K562 (cell line): Measurements from ENCODE around the gene FMO5. TPM values are rescaled to one million over a fixed set of nuclear protein-coding genes. Genes with fewer than 3 reads are reported as not detected.

ENCODE experiments used
- ARID2 ChIP-seq: fragments of 450-650 bp; IDR thresholded peaks from 2 replicates; pipeline ENCODE4 v1.6.1; 2017; ENCODE audit warnings: antibody characterized with exemption, mild to moderate bottlenecking
- BRCA1 ChIP-seq, 2 experiments: fragments of 450-650 bp in 1 of 2; sonication (generic) in 1 of 2; formaldehyde crosslinking in 1 of 2; IDR thresholded peaks; 2 replicates each; pipeline versions ENCODE4 v1.5.0 to v1.6.1; 2017 to 2020; ENCODE audit warnings: mild to moderate bottlenecking in 1 of 2, missing genetic modification reagents in 1 of 2
- DACH1 ChIP-seq: fragments of 450-650 bp; IDR thresholded peaks from 2 replicates; pipeline ENCODE4 v1.6.1; 2018; ENCODE audit not compliant: partially characterized antibody
- HDAC1 ChIP-seq, 2 experiments: fragments of 450-650 bp; IDR thresholded peaks; 2 replicates each; pipeline ENCODE4 v1.6.1; 2016 to 2017; ENCODE audit warnings: inconsistent platforms in 1 of 2, mild to moderate bottlenecking in 1 of 2, moderate library complexity in 1 of 2
- MED1 ChIP-seq: sonication (generic); formaldehyde crosslinking; IDR thresholded peaks from 2 replicates; pipeline ENCODE4 v1.8.1; 2023; ENCODE audit warnings: missing genetic modification reagents, borderline replicate concordance
- POLR2H ChIP-seq: IDR thresholded peaks from 2 replicates; pipeline ENCODE4 v1.6.1; 2016; ENCODE audit warnings: missing genetic modification characterization, low read depth, mild to moderate bottlenecking, control low read depth, missing compliant biosample characterization, moderate library complexity
- ZBTB1 ChIP-seq: sonication (generic); formaldehyde crosslinking; IDR thresholded peaks from 2 replicates; pipeline ENCODE4 v1.8.1; 2023; ENCODE audit warnings: missing genetic modification reagents, low read depth, mild to moderate bottlenecking, borderline replicate concordance
- polyA plus RNA-seq, 8 experiments: library from polyadenylated mRNA; depleted of rRNA in 4 of 8; stranded (reverse) in 5 of 8; unstranded in 3 of 8; fragments of >200 nt; fragmentation: Nextera tagmentation in 2 of 8; fragmentation: Illumina TruSeq in 1 of 8; extraction: Ambion mirVana in 2 of 8; extraction: Trizol in 1 of 8; gene quantifications; 2 replicates each; pipeline versions ENCODE4 v1.2.1 to v1.2.3, GENCODE V29; 2011 to 2014; ENCODE audit warnings: inconsistent platforms in 1 of 8, missing spikeins in 1 of 8
- total RNA-seq, 7 experiments: library from RNA; depleted of rRNA in 6 of 7; stranded (reverse); fragments of >200 nt in 6 of 7; fragmentation: Illumina TruSeq in 2 of 7; extraction: Trizol in 2 of 7; gene quantifications; 2 replicates each; pipeline versions ENCODE4 v1.2.1 to v1.2.3, GENCODE V29; 2011 to 2021; ENCODE audit warnings: low replicate concordance in 1 of 7
- TF ChIP-seq, protein P1 (sequence below): sonication (generic); IDR thresholded peaks from 2 replicates; pipeline ENCODE4 v1.6.1; 2016
- TF ChIP-seq, protein P2 (sequence below): fragments of 450-650 bp; formaldehyde crosslinking; conservative IDR thresholded peaks from 2 replicates; pipeline ENCODE4 v1.4.0; 2022; ENCODE audit warnings: mild to moderate bottlenecking, missing genetic modification characterization
- TF ChIP-seq, protein P3 (sequence below): conservative IDR thresholded peaks from 2 replicates; pipeline ENCODE4 v1.6.1; 2011; ENCODE audit warnings: low read depth, mild to moderate bottlenecking, low read length; ENCODE audit not compliant: control insufficient read depth
- TF ChIP-seq, protein P4 (sequence below), 2 experiments: fragments of 450-650 bp in 1 of 2; IDR thresholded peaks; 2 replicates each; pipeline ENCODE4 v1.6.1; 2011 to 2017; ENCODE audit warnings: low read depth in 2 of 2, antibody characterized with exemption in 1 of 2, borderline replicate concordance in 1 of 2, low read length in 1 of 2, mild to moderate bottlenecking in 1 of 2, mixed read lengths in 1 of 2; ENCODE audit not compliant: control insufficient read depth in 1 of 2
- TF ChIP-seq, protein P5 (sequence below), 2 experiments: IDR thresholded peaks; 2 replicates each; pipeline ENCODE4 v1.6.1; 2011; ENCODE audit warnings: borderline replicate concordance in 1 of 2, control low read depth in 1 of 2, low read depth in 1 of 2, low read length in 1 of 2, mild to moderate bottlenecking in 1 of 2, mixed read lengths in 1 of 2, moderate library complexity in 1 of 2; ENCODE audit not compliant: insufficient read depth in 1 of 2, insufficient read length in 1 of 2, poor library complexity in 1 of 2, severe bottlenecking in 1 of 2; ENCODE audit errors: extremely low read depth in 1 of 2

Gene FMO5
- total and polyA plus RNA-seq, 9 of the 15 experiments (the other 6 are each of a cell fraction or from before 2014, with no cell fraction given), result 0.11 to 0.69 (median 0.19) TPM; not detected in 1

DNA sequence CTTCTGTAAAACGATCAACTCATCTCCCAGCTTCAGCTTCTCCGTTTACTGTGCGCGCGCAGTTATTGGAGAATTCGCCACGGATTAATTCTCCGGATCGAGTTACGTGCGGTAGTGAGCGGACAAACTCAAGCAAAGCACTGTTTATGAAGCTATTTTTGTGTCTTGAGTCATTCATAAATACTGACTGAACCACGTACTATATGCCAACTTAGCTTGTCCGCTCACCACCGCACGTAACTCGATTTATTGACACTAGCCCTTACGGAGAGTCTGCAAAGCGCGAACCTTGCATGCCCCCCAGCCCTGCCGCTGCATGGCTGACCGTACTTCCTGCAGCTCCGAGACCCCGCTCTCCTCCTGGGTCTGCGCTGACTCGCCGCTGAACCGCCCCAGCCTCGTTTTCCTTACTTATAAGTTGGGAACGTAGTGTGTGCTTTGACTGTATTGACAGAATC, 18.1 kb upstream of the FMO5 start (continued):
- TF ChIP-seq, protein P1, sequence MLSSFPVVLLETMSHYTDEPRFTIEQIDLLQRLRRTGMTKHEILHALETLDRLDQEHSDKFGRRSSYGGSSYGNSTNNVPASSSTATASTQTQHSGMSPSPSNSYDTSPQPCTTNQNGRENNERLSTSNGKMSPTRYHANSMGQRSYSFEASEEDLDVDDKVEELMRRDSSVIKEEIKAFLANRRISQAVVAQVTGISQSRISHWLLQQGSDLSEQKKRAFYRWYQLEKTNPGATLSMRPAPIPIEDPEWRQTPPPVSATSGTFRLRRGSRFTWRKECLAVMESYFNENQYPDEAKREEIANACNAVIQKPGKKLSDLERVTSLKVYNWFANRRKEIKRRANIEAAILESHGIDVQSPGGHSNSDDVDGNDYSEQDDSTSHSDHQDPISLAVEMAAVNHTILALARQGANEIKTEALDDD, result no peak
- no peak for TF ChIP-seq DACH1
- TF ChIP-seq ARID2, result no peak
- no peak for TF ChIP-seq MED1
- TF ChIP-seq HDAC1 (IDR thresholded peaks at IDR 0.05), result no peak; a peak in 1 of 4 replicates
- TF ChIP-seq, protein P2, sequence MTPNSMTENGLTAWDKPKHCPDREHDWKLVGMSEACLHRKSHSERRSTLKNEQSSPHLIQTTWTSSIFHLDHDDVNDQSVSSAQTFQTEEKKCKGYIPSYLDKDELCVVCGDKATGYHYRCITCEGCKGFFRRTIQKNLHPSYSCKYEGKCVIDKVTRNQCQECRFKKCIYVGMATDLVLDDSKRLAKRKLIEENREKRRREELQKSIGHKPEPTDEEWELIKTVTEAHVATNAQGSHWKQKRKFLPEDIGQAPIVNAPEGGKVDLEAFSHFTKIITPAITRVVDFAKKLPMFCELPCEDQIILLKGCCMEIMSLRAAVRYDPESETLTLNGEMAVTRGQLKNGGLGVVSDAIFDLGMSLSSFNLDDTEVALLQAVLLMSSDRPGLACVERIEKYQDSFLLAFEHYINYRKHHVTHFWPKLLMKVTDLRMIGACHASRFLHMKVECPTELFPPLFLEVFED (CRISPR knock-in tag), result no peak
- TF ChIP-seq, protein P3, sequence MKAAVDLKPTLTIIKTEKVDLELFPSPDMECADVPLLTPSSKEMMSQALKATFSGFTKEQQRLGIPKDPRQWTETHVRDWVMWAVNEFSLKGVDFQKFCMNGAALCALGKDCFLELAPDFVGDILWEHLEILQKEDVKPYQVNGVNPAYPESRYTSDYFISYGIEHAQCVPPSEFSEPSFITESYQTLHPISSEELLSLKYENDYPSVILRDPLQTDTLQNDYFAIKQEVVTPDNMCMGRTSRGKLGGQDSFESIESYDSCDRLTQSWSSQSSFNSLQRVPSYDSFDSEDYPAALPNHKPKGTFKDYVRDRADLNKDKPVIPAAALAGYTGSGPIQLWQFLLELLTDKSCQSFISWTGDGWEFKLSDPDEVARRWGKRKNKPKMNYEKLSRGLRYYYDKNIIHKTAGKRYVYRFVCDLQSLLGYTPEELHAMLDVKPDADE, result no peak
- TF ChIP-seq, protein P4, sequence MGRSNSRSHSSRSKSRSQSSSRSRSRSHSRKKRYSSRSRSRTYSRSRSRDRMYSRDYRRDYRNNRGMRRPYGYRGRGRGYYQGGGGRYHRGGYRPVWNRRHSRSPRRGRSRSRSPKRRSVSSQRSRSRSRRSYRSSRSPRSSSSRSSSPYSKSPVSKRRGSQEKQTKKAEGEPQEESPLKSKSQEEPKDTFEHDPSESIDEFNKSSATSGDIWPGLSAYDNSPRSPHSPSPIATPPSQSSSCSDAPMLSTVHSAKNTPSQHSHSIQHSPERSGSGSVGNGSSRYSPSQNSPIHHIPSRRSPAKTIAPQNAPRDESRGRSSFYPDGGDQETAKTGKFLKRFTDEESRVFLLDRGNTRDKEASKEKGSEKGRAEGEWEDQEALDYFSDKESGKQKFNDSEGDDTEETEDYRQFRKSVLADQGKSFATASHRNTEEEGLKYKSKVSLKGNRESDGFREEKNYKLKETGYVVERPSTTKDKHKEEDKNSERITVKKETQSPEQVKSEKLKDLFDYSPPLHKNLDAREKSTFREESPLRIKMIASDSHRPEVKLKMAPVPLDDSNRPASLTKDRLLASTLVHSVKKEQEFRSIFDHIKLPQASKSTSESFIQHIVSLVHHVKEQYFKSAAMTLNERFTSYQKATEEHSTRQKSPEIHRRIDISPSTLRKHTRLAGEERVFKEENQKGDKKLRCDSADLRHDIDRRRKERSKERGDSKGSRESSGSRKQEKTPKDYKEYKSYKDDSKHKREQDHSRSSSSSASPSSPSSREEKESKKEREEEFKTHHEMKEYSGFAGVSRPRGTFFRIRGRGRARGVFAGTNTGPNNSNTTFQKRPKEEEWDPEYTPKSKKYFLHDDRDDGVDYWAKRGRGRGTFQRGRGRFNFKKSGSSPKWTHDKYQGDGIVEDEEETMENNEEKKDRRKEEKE (IDR thresholded peaks at IDR 0.05; ENCODE audit: borderline replicate concordance in 1 of 2, control insufficient read depth in 1 of 2, low read depth in 2 of 2, low read length in 1 of 2), result no peak
- no peak for TF ChIP-seq POLR2H (tag)
- TF ChIP-seq BRCA1 (IDR thresholded peaks at IDR 0.05), result no peak
- TF ChIP-seq BRCA1 (CRISPR knock-in tag; IDR thresholded peaks at IDR 0.05), result no peak
- no peak for TF ChIP-seq ZBTB1 (CRISPR knock-in tag)
- TF ChIP-seq, protein P5, sequence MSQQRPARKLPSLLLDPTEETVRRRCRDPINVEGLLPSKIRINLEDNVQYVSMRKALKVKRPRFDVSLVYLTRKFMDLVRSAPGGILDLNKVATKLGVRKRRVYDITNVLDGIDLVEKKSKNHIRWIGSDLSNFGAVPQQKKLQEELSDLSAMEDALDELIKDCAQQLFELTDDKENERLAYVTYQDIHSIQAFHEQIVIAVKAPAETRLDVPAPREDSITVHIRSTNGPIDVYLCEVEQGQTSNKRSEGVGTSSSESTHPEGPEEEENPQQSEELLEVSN (IDR thresholded peaks at IDR 0.05; ENCODE audit: borderline replicate concordance in 1 of 2, extremely low read depth in 1 of 2, insufficient read depth in 1 of 2, insufficient read length in 1 of 2, low read depth in 1 of 2, low read length in 1 of 2, poor library complexity in 1 of 2, severe bottlenecking in 1 of 2), result no peak
